RWPE1 (cell line): ENCODE data around the gene ASCL2.

Experiments
- CTCF ChIA-PET: fragments of 350-600 bp; sonication (Branson Sonifier 250); formaldehyde crosslinking; extraction: SDS; loops from one replicate; lab custom pipeline; 2021; lab: Yijun Ruan, JAX
- POLR2A ChIA-PET: fragments of 400-600 bp; formaldehyde crosslinking; extraction: SDS; loops from one replicate; lab custom pipeline; 2020; ENCODE audit warnings: antibody characterized with exemption; ENCODE audit not compliant: low non-redundant PET; lab: Yijun Ruan, JAX
- DNase-seq: peaks from one replicate; pipeline ENCODE4 v3.0.0; 2012; ENCODE audit warnings: low spot score
- H3K27ac ChIP-seq: fragments of 450-650 bp; 2 replicates; pipeline ENCODE4 v1.5.1; 2017
- TF ChIP-seq, protein P1 (sequence below): fragments of 450-650 bp; conservative IDR thresholded peaks from 2 replicates; pipeline ENCODE4 v1.5.1; 2017; ENCODE audit warnings: low read depth, mild to moderate bottlenecking

The ASCL2 gene

DNA sequence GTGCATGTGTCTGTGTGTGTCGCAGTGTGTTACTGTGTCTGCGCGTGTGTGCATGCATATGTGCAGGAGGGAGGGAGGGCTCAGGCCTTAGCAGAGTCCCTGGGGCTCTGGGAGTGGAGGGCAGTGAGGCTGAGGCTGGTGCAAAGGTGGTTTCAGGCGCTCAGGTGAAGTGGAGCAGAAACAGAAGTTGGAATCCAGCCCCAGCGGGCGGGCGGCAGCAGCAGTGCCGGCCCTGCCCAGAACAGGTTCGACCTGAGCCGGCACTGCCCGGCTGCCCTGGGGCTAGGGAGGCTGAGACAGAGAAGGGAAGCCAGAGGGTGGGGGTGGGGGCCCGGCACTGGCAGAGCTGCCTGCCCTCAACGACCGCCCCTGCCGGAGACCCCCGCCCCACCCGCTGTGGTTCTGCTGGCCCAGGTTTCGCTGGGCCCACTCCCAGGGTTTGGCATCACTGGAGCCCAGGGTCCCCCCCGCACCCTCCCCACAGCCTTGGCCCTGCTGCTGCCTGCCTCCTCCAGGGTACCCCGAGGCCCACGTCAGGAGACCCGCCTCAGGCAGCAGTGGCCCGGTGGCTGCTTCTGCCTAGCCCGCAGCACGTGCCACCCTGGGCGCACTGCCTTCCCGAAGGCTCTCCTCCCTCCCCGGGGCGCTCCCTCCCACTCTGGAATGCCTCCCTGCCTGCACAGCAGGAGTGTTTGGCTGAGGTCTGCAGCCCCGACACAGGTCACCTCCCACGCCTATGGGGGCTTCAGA, 13.3 kb downstream of the ASCL2 start:
- CTCF ChIA-PET, result no interaction called here
- POLR2A ChIA-PET, result no interaction called here
- TF ChIP-seq, protein P1, sequence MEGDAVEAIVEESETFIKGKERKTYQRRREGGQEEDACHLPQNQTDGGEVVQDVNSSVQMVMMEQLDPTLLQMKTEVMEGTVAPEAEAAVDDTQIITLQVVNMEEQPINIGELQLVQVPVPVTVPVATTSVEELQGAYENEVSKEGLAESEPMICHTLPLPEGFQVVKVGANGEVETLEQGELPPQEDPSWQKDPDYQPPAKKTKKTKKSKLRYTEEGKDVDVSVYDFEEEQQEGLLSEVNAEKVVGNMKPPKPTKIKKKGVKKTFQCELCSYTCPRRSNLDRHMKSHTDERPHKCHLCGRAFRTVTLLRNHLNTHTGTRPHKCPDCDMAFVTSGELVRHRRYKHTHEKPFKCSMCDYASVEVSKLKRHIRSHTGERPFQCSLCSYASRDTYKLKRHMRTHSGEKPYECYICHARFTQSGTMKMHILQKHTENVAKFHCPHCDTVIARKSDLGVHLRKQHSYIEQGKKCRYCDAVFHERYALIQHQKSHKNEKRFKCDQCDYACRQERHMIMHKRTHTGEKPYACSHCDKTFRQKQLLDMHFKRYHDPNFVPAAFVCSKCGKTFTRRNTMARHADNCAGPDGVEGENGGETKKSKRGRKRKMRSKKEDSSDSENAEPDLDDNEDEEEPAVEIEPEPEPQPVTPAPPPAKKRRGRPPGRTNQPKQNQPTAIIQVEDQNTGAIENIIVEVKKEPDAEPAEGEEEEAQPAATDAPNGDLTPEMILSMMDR, result no peak
- DNase-seq, result peak; percentile 69
- H3K27ac ChIP-seq, result peak overlapping the region; percentile 88

DNA sequence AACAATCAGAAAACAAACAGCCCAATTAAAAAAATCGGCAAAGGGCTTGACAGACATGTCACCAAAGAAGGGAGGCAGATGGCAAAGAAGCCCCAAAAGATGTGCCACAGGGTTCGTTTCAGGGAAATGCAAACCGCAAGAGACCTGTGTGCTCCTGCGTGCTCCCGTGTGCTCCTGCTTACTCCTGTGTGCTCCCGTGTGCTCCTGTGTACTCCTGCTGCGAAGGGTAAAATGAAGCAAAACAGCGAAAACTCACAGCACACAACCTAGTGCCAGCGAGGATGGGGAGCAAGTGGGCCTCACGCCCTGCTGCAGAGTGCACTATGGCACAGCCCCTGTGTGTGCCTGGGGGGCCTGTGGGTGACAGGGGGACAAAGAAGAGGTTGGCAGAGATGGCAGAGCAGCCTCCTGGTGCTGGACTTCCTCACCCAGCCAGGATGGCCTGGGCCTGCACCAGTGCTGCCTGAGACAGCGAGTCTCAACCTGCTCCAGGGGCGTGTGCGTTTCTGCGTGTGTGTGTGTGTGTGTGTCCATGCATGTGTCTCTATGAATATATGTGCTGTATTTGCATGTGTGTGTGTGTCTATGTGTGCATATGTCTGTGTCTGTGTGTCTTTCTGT, 14.0 kb downstream of the ASCL2 start:
- CTCF ChIA-PET, result no interaction called here
- DNase-seq, result peak; percentile 54
- peak overlapping the region; percentile 88 for H3K27ac ChIP-seq
- TF ChIP-seq, protein P1, result no peak
- POLR2A ChIA-PET, result no interaction called here

DNA sequence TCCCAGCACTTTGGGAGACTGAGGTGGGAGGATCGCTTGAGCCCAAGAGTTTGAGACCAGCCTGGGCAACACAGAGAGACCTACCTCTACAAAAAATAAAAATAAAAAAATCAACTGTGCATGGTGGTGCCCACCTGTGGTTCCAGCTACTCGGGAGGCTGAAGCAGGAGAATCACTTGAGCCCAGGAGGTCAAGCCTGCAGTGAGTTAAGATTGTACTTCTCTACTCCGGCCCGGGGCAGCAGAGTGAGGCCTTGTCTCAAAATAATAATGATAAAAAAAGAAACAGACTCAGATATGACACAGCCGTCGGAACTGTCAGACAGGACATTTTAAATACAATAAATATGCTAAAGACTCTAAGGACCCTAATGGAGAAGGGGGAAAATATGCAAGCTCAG, 18.4 kb downstream of the ASCL2 start:
- ChIA-PET POLR2A (no interaction called here), CTCF (no interaction called here)
- TF ChIP-seq, protein P1, result no peak
- no peak for DNase-seq
- H3K27ac ChIP-seq, result no peak overlapping the region

DNA sequence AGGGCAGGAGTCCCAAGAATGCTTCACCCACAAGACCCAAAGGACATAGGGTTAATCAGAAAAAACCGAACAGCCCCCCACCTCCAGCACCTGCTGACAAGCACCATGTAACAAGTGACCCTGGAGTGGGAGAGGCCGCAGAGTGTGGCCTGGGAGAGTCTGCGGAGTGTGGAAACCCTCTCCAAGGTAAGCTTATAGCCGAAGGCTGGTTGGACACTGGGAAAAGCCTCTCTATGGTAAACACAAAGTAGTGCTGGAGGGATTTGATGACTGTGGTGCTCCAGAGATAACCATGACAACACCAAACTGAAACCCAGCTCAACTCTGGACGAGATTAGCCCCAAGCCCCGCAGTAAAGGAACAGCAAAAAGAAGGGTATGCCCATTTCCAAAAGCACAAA, 19.2 kb downstream of the ASCL2 start:
- POLR2A ChIA-PET, result no interaction called here
- TF ChIP-seq, protein P1, result no peak
- CTCF ChIA-PET, result no interaction called here
- H3K27ac ChIP-seq, result no peak overlapping the region
- no peak for DNase-seq

DNA sequence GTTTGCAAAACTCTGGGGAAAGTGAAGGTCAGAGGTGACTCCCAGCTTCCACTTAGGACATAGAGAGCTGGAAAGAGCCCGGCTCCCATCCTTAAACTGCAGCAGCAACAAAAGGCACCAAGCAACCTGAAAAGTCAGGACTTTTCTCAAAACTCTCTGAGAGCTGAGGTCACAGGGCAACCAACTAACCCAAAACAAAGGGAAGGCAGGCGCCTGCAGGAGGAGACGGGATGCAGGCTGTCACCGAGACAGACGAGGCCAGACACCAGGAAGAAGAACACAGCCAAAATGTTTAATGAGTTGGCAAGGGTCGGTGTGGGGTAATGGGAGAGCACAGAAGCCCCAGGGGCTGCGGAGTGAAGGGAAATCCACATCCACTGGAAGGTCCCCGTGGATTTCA, 19.9 kb downstream of the ASCL2 start:
- CTCF ChIA-PET, result no interaction called here
- DNase-seq, result no peak
- TF ChIP-seq, protein P1, result no peak
- POLR2A ChIA-PET, result no interaction called here
- no peak overlapping the region for H3K27ac ChIP-seq

GRCh38 chr11:2250041-2250440, 20.3 kb downstream of the ASCL2 start:
- CTCF ChIA-PET, result interaction anchor here (1.1 to 1.2 kb wide), 2 partner anchors 9 to 41 kb away, joined by 3 to 4 read pairs; no protein-coding TSS in a partner anchor
- TF ChIP-seq, protein P1, result no peak
- POLR2A ChIA-PET, result no interaction called here
- DNase-seq, result no peak
- no peak overlapping the region for H3K27ac ChIP-seq
